ENCODE measurements around the gene PJA2. TPM values are rescaled to one million over a fixed set of nuclear protein-coding genes. Genes with fewer than 3 reads are reported as not detected.

Gene PJA2
- total and polyA plus RNA-seq, 2 of the 8 experiments (the other 6 are each of a cell fraction or from before 2014, with no cell fraction given): 15.3 to 47.7 TPM

DNA sequence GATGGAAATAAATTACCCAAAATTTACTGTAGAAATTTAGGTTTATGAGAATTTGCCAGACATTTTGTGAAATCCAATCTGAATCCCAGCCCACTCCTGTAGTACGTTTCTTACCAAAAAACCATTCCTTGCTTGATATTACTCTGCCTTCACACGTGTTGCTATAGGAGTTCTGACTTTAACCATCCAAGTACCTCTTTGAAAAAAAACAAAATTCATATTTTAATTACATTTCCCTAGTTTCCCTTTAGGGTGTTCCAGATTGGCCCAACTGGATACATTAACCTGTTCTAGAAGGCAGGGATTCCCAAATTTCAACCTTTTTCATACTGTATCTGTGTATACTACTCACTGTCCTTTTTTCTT is 1.4 kb upstream of the PJA2 start (continued):
- TF ChIP-seq, protein P1, sequence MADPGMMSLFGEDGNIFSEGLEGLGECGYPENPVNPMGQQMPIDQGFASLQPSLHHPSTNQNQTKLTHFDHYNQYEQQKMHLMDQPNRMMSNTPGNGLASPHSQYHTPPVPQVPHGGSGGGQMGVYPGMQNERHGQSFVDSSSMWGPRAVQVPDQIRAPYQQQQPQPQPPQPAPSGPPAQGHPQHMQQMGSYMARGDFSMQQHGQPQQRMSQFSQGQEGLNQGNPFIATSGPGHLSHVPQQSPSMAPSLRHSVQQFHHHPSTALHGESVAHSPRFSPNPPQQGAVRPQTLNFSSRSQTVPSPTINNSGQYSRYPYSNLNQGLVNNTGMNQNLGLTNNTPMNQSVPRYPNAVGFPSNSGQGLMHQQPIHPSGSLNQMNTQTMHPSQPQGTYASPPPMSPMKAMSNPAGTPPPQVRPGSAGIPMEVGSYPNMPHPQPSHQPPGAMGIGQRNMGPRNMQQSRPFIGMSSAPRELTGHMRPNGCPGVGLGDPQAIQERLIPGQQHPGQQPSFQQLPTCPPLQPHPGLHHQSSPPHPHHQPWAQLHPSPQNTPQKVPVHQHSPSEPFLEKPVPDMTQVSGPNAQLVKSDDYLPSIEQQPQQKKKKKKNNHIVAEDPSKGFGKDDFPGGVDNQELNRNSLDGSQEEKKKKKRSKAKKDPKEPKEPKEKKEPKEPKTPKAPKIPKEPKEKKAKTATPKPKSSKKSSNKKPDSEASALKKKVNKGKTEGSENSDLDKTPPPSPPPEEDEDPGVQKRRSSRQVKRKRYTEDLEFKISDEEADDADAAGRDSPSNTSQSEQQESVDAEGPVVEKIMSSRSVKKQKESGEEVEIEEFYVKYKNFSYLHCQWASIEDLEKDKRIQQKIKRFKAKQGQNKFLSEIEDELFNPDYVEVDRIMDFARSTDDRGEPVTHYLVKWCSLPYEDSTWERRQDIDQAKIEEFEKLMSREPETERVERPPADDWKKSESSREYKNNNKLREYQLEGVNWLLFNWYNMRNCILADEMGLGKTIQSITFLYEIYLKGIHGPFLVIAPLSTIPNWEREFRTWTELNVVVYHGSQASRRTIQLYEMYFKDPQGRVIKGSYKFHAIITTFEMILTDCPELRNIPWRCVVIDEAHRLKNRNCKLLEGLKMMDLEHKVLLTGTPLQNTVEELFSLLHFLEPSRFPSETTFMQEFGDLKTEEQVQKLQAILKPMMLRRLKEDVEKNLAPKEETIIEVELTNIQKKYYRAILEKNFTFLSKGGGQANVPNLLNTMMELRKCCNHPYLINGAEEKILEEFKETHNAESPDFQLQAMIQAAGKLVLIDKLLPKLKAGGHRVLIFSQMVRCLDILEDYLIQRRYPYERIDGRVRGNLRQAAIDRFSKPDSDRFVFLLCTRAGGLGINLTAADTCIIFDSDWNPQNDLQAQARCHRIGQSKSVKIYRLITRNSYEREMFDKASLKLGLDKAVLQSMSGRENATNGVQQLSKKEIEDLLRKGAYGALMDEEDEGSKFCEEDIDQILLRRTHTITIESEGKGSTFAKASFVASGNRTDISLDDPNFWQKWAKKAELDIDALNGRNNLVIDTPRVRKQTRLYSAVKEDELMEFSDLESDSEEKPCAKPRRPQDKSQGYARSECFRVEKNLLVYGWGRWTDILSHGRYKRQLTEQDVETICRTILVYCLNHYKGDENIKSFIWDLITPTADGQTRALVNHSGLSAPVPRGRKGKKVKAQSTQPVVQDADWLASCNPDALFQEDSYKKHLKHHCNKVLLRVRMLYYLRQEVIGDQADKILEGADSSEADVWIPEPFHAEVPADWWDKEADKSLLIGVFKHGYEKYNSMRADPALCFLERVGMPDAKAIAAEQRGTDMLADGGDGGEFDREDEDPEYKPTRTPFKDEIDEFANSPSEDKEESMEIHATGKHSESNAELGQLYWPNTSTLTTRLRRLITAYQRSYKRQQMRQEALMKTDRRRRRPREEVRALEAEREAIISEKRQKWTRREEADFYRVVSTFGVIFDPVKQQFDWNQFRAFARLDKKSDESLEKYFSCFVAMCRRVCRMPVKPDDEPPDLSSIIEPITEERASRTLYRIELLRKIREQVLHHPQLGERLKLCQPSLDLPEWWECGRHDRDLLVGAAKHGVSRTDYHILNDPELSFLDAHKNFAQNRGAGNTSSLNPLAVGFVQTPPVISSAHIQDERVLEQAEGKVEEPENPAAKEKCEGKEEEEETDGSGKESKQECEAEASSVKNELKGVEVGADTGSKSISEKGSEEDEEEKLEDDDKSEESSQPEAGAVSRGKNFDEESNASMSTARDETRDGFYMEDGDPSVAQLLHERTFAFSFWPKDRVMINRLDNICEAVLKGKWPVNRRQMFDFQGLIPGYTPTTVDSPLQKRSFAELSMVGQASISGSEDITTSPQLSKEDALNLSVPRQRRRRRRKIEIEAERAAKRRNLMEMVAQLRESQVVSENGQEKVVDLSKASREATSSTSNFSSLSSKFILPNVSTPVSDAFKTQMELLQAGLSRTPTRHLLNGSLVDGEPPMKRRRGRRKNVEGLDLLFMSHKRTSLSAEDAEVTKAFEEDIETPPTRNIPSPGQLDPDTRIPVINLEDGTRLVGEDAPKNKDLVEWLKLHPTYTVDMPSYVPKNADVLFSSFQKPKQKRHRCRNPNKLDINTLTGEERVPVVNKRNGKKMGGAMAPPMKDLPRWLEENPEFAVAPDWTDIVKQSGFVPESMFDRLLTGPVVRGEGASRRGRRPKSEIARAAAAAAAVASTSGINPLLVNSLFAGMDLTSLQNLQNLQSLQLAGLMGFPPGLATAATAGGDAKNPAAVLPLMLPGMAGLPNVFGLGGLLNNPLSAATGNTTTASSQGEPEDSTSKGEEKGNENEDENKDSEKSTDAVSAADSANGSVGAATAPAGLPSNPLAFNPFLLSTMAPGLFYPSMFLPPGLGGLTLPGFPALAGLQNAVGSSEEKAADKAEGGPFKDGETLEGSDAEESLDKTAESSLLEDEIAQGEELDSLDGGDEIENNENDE (IDR thresholded peaks at IDR 0.05; ENCODE audit: insufficient replicate concordance, low read length): no peak
- TF ChIP-seq, protein P2, sequence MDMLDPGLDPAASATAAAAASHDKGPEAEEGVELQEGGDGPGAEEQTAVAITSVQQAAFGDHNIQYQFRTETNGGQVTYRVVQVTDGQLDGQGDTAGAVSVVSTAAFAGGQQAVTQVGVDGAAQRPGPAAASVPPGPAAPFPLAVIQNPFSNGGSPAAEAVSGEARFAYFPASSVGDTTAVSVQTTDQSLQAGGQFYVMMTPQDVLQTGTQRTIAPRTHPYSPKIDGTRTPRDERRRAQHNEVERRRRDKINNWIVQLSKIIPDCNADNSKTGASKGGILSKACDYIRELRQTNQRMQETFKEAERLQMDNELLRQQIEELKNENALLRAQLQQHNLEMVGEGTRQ (IDR thresholded peaks at IDR 0.05; ENCODE audit: low read length): no peak
- TF ChIP-seq KDM5A (IDR thresholded peaks at IDR 0.05; ENCODE audit: low read length): no peak

Data from H1 (cell line).